ENCODE results near the gene LARP4B. TPM values are rescaled to one million over a fixed set of nuclear protein-coding genes. Genes with fewer than 3 reads are reported as not detected.

The LARP4B gene
- polyA plus RNA-seq, 3 donors: 42.4 to 60.1 (median 43.1) TPM

- DNase-seq (ENCODE audit: extremely low read depth in 1 of 11, low read depth in 9 of 11, low spot score in 4 of 11): no peak
Observed at GRCh38 chr10:964988-965417, 33.5 kb upstream of the LARP4B start.

- no peak for DNase-seq (ENCODE audit: extremely low read depth in 1 of 11, low read depth in 9 of 11, low spot score in 4 of 11)
Observed at GRCh38 chr10:964321-964987, 32.9 kb upstream of the LARP4B start.

- no peak for DNase-seq (ENCODE audit: extremely low read depth in 1 of 11, low read depth in 9 of 11, low spot score in 4 of 11)
Observed at GRCh38 chr10:963655-964054, 32.1 kb upstream of the LARP4B start.

- DNase-seq (ENCODE audit: extremely low read depth in 1 of 11, low read depth in 9 of 11, low spot score in 4 of 11): no peak
Observed at GRCh38 chr10:963186-963585, 31.7 kb upstream of the LARP4B start.

- no peak for DNase-seq (ENCODE audit: extremely low read depth in 1 of 11, low read depth in 9 of 11, low spot score in 4 of 11)
Observed at GRCh38 chr10:962342-962741, 30.8 kb upstream of the LARP4B start.

- no peak for DNase-seq (ENCODE audit: extremely low read depth in 1 of 11, low read depth in 9 of 11, low spot score in 4 of 11)
Observed at GRCh38 chr10:958856-959255, 27.4 kb upstream of the LARP4B start.

GRCh38 chr10:958106-958505, 26.6 kb upstream of the LARP4B start:
- no peak for DNase-seq (ENCODE audit: extremely low read depth in 1 of 11, low read depth in 9 of 11, low spot score in 4 of 11)

GRCh38 chr10:955820-956217, 24.3 kb upstream of the LARP4B start:
- no peak for DNase-seq (ENCODE audit: extremely low read depth in 1 of 11, low read depth in 9 of 11, low spot score in 4 of 11)

- DNase-seq (ENCODE audit: extremely low read depth in 1 of 11, low read depth in 9 of 11, low spot score in 4 of 11): no peak
Observed at GRCh38 chr10:955127-955819, 23.8 kb upstream of the LARP4B start.

GRCh38 chr10:954396-954795, 22.9 kb upstream of the LARP4B start:
- DNase-seq (ENCODE audit: extremely low read depth in 1 of 11, low read depth in 9 of 11, low spot score in 4 of 11): no peak

- no peak for DNase-seq (ENCODE audit: extremely low read depth in 1 of 11, low read depth in 9 of 11, low spot score in 4 of 11)
Observed at GRCh38 chr10:953836-954235, 22.3 kb upstream of the LARP4B start.

GRCh38 chr10:949446-949845, 17.9 kb upstream of the LARP4B start:
- DNase-seq (ENCODE audit: extremely low read depth in 1 of 11, low read depth in 9 of 11, low spot score in 4 of 11): no peak

- no peak for DNase-seq (ENCODE audit: extremely low read depth in 1 of 11, low read depth in 9 of 11, low spot score in 4 of 11)
Observed at GRCh38 chr10:948347-948746, 16.8 kb upstream of the LARP4B start.

GRCh38 chr10:947881-948280, 16.4 kb upstream of the LARP4B start:
- no peak for DNase-seq (ENCODE audit: extremely low read depth in 1 of 11, low read depth in 9 of 11, low spot score in 4 of 11)

- no peak for DNase-seq (ENCODE audit: extremely low read depth in 1 of 11, low read depth in 9 of 11, low spot score in 4 of 11)
Observed at GRCh38 chr10:947051-947450, 15.5 kb upstream of the LARP4B start.

- DNase-seq (ENCODE audit: extremely low read depth in 1 of 11, low read depth in 9 of 11, low spot score in 4 of 11): no peak
Observed at GRCh38 chr10:945778-946177, 14.3 kb upstream of the LARP4B start.

- no peak for DNase-seq (ENCODE audit: extremely low read depth in 1 of 11, low read depth in 9 of 11, low spot score in 4 of 11)
Observed at GRCh38 chr10:944034-944831, 12.7 kb upstream of the LARP4B start.

- no peak for DNase-seq (ENCODE audit: extremely low read depth in 1 of 11, low read depth in 9 of 11, low spot score in 4 of 11)
Observed at GRCh38 chr10:943334-944033, 12.0 kb upstream of the LARP4B start.

- no peak for DNase-seq (ENCODE audit: extremely low read depth in 1 of 11, low read depth in 9 of 11, low spot score in 4 of 11)
Observed at GRCh38 chr10:938941-939678, 7.6 kb upstream of the LARP4B start.
